NK-92 treated with Interleukin-12 subunit alpha and Interleukin-12 subunit beta, amount 100 ng/mL, for 24 hours (cell line): ENCODE data around the gene HECTD3.

Source experiments
- DNase-seq: peaks from one replicate; lab custom pipeline; 2025; lab: John Stamatoyannopoulos, UW

HECTD3 gene

DNA sequence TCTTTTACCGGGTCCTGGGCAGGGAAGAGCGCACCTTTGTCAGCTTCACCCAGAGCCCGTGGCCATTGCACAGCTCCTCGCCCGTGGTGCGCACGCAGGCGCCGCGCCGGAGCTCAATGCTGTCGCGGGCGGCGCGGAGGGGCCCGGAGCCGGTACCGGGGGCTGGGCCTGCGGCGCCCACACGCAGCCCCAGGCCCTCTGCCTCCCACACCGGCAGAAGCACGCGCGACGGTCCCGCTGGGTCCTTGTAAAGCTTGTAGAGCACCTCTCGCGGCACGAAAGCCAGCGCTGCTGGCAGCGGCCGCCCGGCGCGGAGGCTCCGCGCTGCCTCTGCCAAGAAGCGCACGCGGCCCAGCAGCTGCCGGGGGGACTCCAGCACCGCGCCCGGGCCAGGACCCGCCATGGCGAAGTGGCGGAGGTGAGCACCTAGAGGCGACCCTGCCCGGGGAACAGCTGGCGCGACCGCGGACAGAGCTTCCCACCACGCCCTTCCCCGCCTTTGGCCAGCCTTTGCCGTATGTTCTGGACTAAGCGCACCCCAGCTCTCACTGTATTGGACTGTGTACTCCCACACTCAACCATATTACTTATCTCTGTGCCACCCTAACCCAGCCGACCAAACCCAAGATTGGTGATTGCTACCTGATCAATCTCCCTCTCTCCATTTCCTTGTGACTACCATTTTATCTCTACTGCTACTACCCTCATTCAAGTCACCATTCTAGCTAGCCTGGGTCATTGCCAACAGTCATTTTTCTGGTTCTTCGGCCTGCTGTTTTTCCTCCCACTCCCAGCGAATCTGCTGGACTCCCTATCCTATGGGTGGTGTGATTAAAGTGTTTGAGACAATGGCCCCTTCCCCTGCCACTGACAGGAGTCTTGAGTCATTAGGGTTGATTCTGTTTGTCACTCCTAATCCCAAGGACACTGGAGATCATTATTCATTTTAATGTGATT lies at the start of gene HECTD3:
TSS of gene HECTD3 (minus strand) at position 470 of the 957 bp plus-strand sequence. CDS start at position 403, 67 bp downstream.
- DNase-seq = peak; percentile 68

GRCh38 chr1:45059829-45060228 lies 48.7 kb upstream of the HECTD3 start:
- no peak for DNase-seq

DNA sequence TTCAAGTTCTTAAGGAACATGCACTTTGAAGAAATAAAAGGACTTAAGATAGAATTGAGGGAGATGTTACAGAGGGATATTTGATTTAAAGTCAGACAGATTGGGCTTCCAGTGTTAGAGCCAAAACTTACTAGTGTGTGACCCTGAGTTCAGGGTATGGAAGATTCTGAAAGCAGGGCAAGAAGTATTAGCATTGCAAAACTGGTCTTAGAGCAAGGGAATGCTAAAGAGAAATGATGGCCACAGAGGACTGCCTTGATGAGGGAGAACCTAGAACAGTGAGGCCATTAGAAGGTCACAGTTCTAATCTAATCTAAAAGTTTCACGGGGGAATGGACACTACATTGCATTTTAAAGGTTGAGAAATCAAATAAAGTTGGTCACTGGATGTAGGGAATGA lies 46.4 kb upstream of the HECTD3 start:
- DNase-seq = no peak

- DNase-seq = no peak
These were observed 40.1 kb upstream of the HECTD3 start for GRCh38 chr1:45051005-45051772.

GRCh38 chr1:45047032-45047431 lies 35.9 kb upstream of the HECTD3 start:
- DNase-seq = no peak

GRCh38 chr1:45044916-45045315 lies 33.8 kb upstream of the HECTD3 start:
- no peak for DNase-seq

GRCh38 chr1:45043094-45043493 lies 32.0 kb upstream of the HECTD3 start:
- no peak for DNase-seq

GRCh38 chr1:45040297-45040696 lies 29.2 kb upstream of the HECTD3 start:
- DNase-seq = no peak

DNA sequence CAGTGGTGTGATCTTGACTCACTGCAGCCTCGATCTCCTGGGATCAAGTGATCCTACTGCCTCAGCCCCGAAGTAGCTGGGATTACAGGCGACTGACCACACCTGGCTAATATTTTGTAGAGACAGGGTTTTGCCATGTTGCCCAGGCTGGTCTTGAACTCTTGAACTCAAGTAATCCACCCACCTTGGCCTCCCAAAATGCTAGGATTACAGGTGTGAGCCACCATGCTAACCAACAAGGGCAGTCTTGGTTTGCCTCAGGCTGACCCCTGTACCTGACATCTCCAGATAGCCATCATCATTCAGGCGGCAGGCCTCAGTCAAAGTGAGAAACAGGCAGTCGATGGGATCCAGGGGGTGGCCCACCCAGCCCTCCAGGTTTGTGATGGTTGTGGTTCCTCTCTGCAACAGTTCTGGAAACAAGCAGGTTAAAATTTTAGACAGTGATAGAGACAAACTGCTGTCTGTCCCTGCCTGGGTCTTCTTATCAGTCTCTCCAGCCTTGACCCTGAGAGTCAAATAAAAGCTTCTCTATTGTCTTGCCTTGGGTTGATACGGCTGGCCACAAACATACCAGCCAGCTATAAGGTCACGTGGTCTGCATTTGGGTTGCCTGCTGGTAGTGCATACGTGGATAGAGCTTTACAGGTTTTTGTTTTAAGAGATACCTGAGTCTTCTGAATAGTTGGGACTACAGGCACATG lies 27.7 kb upstream of the HECTD3 start:
- no peak for DNase-seq

GRCh38 chr1:45038240-45038639 lies 27.1 kb upstream of the HECTD3 start:
- no peak for DNase-seq

GRCh38 chr1:45037456-45037855 lies 26.3 kb upstream of the HECTD3 start:
- no peak for DNase-seq

DNA sequence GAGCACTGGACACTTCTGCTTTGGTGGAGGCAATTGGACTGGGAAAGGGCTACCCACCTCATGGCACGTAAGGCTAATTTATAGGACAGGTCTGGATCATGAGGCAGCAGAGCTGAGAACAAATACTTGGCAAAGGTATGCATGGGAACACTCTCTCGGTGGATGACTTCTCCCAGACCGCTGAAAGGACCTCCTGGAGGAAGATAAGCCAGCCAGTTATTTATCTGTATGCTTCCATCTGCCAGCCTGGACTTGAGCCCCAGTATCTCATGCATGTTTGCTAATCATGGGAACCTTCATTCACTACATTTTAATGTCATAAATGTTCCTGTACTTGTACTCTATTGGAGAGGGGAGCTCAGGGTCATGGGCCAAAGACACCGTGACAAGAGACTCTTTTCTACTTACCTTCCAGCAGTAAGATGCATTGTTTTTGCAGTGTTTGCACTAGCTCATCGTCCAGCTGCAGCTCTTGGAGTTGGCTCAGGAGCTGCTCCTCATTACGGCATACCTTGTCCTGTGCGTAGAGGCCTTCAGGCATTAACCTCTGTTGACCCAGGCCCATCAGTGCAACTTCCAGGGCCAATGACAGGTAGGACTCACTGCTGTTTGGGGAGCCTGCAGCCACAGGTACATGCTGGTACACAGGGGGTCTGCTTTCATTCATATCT lies 24.6 kb upstream of the HECTD3 start:
- DNase-seq = no peak

DNA sequence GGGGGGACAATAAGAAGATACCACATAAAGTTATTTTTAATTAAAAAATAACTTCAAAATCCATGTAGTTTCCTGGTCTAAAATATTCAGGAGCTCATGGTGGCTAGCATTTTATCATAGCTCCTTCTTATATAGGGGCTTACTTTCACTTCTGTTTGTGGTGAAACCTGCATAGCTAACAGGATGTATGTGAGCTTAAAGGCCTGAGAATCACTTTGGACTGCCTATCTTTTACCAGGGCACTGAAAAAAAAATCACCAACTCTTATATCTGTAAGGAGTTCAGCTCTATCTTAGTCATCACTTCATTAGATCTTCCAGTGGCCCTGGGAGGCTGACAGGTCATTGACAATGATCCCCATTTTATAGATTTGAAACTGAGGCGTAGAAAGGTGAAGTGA lies 22.2 kb upstream of the HECTD3 start:
- no peak for DNase-seq

- DNase-seq = no peak
These were observed 21.7 kb upstream of the HECTD3 start for GRCh38 chr1:45032837-45033236.

- DNase-seq = no peak
These were observed 15.3 kb upstream of the HECTD3 start for GRCh38 chr1:45026446-45026845.

GRCh38 chr1:45023663-45024062 lies 12.5 kb upstream of the HECTD3 start:
- DNase-seq = no peak

GRCh38 chr1:45018599-45019230 lies 7.6 kb upstream of the HECTD3 start:
- DNase-seq = no peak

- DNase-seq = no peak
These were observed 5.6 kb upstream of the HECTD3 start for GRCh38 chr1:45016767-45017166.

DNA sequence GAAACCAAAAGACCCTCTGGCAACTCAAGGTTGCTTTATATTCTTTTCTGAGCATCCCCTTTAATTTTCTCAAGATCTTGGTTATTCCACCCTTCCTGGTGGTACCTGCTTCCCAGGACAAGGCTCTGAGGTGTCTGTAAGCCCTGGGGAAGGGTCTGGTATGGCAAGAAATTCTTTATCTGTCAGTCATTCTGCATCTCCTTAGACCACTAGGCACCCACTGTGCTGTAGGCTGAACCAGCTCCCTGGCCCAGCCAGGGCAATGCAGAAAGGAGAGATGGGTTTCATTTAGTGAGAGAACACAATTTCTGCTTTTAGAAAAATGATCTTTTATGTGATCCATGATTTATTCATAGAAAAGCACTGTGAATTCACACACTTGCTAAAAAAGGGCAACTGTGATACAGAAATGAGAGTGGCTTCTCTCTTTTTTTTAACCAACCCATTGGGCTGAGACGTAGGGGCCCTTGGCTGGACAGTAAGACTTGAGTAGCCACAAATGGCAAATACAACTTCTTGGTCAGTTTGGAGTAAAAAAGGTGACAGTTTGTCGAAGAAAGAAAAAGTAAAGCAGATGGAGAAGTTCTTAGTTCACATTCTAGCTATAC lies 5.1 kb upstream of the HECTD3 start:
- DNase-seq = no peak

DNA sequence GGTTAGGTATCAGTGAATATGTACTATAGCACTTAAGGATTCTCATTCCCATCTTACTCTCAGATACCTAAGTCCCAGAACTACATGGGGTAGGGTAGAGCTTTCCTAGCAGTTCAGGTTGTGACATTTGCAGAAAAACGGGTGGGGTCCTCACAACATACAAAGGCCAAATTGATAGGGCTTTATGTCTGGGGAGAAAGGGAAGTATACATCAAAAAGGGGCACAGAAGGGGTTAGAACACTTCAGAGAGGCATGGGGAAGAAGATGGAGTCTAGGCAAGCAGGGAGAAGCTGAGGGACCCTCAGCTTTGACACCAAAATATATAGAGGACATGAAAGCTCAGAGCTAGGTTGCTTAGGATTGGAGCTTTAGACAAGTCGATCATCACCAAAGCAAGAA lies 4.6 kb upstream of the HECTD3 start:
- DNase-seq = no peak
